22Rv1 (cell line): Measurements from ENCODE around the gene CHRDL2.

Experiments
- H3K27ac ChIP-seq: fragments of 450-650 bp; 2 replicates; pipeline ENCODE4 v1.5.1; 2017
- ZFX ChIP-seq: fragments of 450-650 bp; IDR thresholded peaks from 2 replicates; pipeline ENCODE4 v1.6.1; 2017; ENCODE audit warnings: antibody characterized with exemption, borderline replicate concordance
- TF ChIP-seq, protein P1 (sequence below): fragments of 450-650 bp; IDR thresholded peaks from 2 replicates; pipeline ENCODE4 v1.5.1; 2017; ENCODE audit warnings: mild to moderate bottlenecking

CHRDL2 gene

GRCh38 chr11:74709175-74709574 is 22.1 kb downstream of the CHRDL2 start:
- H3K27ac ChIP-seq, result no peak overlapping the region
- no peak for TF ChIP-seq ZFX
- TF ChIP-seq, protein P1, sequence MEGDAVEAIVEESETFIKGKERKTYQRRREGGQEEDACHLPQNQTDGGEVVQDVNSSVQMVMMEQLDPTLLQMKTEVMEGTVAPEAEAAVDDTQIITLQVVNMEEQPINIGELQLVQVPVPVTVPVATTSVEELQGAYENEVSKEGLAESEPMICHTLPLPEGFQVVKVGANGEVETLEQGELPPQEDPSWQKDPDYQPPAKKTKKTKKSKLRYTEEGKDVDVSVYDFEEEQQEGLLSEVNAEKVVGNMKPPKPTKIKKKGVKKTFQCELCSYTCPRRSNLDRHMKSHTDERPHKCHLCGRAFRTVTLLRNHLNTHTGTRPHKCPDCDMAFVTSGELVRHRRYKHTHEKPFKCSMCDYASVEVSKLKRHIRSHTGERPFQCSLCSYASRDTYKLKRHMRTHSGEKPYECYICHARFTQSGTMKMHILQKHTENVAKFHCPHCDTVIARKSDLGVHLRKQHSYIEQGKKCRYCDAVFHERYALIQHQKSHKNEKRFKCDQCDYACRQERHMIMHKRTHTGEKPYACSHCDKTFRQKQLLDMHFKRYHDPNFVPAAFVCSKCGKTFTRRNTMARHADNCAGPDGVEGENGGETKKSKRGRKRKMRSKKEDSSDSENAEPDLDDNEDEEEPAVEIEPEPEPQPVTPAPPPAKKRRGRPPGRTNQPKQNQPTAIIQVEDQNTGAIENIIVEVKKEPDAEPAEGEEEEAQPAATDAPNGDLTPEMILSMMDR, result no peak

DNA sequence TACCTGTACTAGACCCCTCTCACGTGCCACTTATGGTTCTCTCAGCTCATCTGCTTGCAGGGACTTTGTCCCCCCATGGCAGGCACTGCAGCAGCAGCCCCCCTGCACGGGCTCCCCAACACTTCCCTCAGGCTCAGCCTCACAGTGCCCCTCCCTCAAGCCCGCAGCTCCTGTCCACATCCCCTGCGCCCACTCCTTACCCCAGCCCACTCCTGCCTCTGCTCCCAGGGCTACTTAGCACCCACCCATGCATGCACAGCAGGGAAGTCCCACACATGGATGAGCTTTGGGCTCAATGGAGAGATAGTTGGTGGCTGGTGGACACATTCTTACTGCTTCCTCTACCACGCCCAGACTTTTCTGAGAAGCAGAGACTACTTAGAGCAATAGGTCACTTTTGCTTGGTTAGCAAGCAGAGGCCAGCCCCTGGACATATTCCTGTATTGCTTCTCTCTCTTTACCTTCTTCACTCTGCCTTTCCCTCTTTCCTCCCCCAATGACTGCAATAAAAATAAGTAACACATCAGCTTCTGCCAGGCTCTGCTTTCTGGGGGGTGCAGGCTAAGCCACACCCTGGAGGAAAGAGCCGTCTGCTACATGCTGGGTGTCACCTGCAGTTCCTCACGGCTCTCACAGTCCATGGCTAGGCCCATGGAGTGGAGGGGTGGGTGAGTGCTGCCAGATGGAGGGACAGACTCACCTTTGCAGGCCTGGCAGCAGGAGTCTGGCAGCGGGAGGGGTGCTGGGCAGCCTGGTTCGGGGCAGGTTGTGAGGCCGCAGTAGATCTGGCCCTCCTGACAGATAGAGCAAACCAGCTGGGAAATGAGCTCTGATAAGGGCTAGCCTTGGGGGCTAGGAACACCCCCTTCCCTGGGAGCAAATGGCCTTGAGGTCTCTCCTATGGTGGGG is 23.4 kb downstream of the CHRDL2 start:
- TF ChIP-seq ZFX, result no peak
- TF ChIP-seq, protein P1, result no peak
- no peak overlapping the region for H3K27ac ChIP-seq

- TF ChIP-seq ZFX, result no peak
- TF ChIP-seq, protein P1, result no peak
- no peak overlapping the region for H3K27ac ChIP-seq
Observed at GRCh38 chr11:74707182-74707581, 24.0 kb downstream of the CHRDL2 start.

- TF ChIP-seq ZFX, result no peak
- TF ChIP-seq, protein P1, result no peak
- H3K27ac ChIP-seq, result no peak overlapping the region
Observed at GRCh38 chr11:74703211-74703610, 28.0 kb downstream of the CHRDL2 start.

GRCh38 chr11:74702383-74703007 is 28.7 kb downstream of the CHRDL2 start:
- no peak overlapping the region for H3K27ac ChIP-seq
- TF ChIP-seq ZFX, result no peak
- TF ChIP-seq, protein P1, result peak; percentile 95

GRCh38 chr11:74701351-74701750 is 29.9 kb downstream of the CHRDL2 start:
- no peak for TF ChIP-seq ZFX
- TF ChIP-seq, protein P1, result peak; percentile 37; the same call in 1 of the 2 replicates
- no peak overlapping the region for H3K27ac ChIP-seq
